GM18868 (cell line): ENCODE results near the gene RAET1L.
A peak's percentile ranks its signal among the peaks of the same experiment; 100 is the strongest.
"Not testable (repeated sequence)": the region's sequence is repeated elsewhere in the genome, so short reads cannot be mapped to it uniquely, and the experiment has no call there.

ENCODE experiments used
- ATAC-seq: cut with Tn5 transposase; IDR thresholded peaks from one replicate; pipeline ENCODE4 v1.9.1; 2021; ENCODE audit warnings: mild to moderate bottlenecking, moderate library complexity; ENCODE audit not compliant: unreplicated experiment

RAET1L gene

GRCh38 chr6:150044621-150045145 is 19.4 kb upstream of the RAET1L start:
- no peak for ATAC-seq

GRCh38 chr6:150043501-150044412 is 18.4 kb upstream of the RAET1L start:
- no peak for ATAC-seq

- ATAC-seq = no peak
Measured at GRCh38 chr6:150043096-150043495, 17.8 kb upstream of the RAET1L start.

GRCh38 chr6:150038202-150039062 is 13.1 kb upstream of the RAET1L start:
- ATAC-seq = no peak

GRCh38 chr6:150037526-150038201 is 12.3 kb upstream of the RAET1L start:
- no peak for ATAC-seq

- ATAC-seq = no peak
Measured at GRCh38 chr6:150036081-150036480, 10.7 kb upstream of the RAET1L start.

- no peak for ATAC-seq
Measured at GRCh38 chr6:150033207-150033771, 8.0 kb upstream of the RAET1L start.

- ATAC-seq = no peak
Measured at GRCh38 chr6:150032598-150032997, 7.3 kb upstream of the RAET1L start.

- ATAC-seq = no peak
Measured at GRCh38 chr6:150030611-150031010, 5.3 kb upstream of the RAET1L start.

- peak; percentile 82 for ATAC-seq
Measured at GRCh38 chr6:150029749-150030148, 4.4 kb upstream of the RAET1L start.

- ATAC-seq = no peak
Measured at GRCh38 chr6:150029276-150029675, 3.9 kb upstream of the RAET1L start.

- no peak for ATAC-seq
Measured at GRCh38 chr6:150028799-150029198, 3.5 kb upstream of the RAET1L start.

- no peak for ATAC-seq
Measured at GRCh38 chr6:150027806-150028565, 2.7 kb upstream of the RAET1L start.

GRCh38 chr6:150026976-150027805 is 1.9 kb upstream of the RAET1L start:
- ATAC-seq = no peak

GRCh38 chr6:150024646-150025155 is 631 bp downstream of the RAET1L start:
- ATAC-seq = no peak

GRCh38 chr6:150024021-150024420 is 1.3 kb downstream of the RAET1L start:
- ATAC-seq = not testable (repeated sequence)

- ATAC-seq = not testable (repeated sequence)
Measured at GRCh38 chr6:150021870-150022269, 3.5 kb downstream of the RAET1L start.

GRCh38 chr6:150018846-150019580 is 6.3 kb downstream of the RAET1L start:
- no peak for ATAC-seq
